ENCODE measurements around the gene LTA.

The LTA gene

GRCh38 chr6:31619805-31620585 lies 47.9 kb downstream of the LTA start:
- Histone ChIP-seq H3K9ac (ENCODE audit: low read length) (peak overlapping the region; percentile 91), H3K4me3 (ENCODE audit: low read length) (peak overlapping the region; percentile 72), H3K27ac (ENCODE audit: low read length) (peak overlapping the region; percentile 99), H3K36me3 (replicated peaks; ENCODE audit: insufficient read depth, low read length) (peaks cover 3% of the 10 kb centered on the region; the same call in 1 of the 2 replicates), H3K4me2 (ENCODE audit: low read depth, low read length) (peak overlapping the region; percentile 66), H3K4me1 (ENCODE audit: low read length) (peaks cover 9% of the 10 kb centered on the region), H3K27me3 (replicated peaks; ENCODE audit: insufficient read depth, low read length) (no peaks in the 10 kb centered on the region), H2AFZ (ENCODE audit: low read length) (peak overlapping the region; percentile 63), H3F3A (ENCODE audit: insufficient read depth, low read length) (peaks cover 8% of the 10 kb centered on the region; the same call in 1 of the 2 replicates), H3K79me2 (ENCODE audit: low read length) (peaks cover 44% of the 10 kb centered on the region), H3K9me2 (replicated peaks; ENCODE audit: insufficient read depth, low read length) (no peaks in the 10 kb centered on the region), H4K20me1 (ENCODE audit: insufficient read depth, low read length) (no peaks in the 10 kb centered on the region), H3K9me3 (replicated peaks; ENCODE audit: insufficient read depth, low read length) (no peaks in the 10 kb centered on the region)
- no peak for TF ChIP-seq CTCF (IDR thresholded peaks at IDR 0.05; ENCODE audit: low read length)
- TF ChIP-seq EZH2 (optimal IDR thresholded peaks at IDR 0.05; ENCODE audit: low read depth, low read length): no peak
- TF ChIP-seq EZH2phosphoT487 (IDR thresholded peaks at IDR 0.05; ENCODE audit: low read length): no peak
- peak; percentile 98 for DNase-seq

- Histone ChIP-seq H3K27ac (ENCODE audit: low read length) (peak within 1 kb of the TSS; percentile 99), H3K9me2 (replicated peaks; ENCODE audit: insufficient read depth, low read length) (no peaks in the 10 kb centered on the region), H3K9me3 (replicated peaks; ENCODE audit: insufficient read depth, low read length) (no peaks in the 10 kb centered on the region), H3K9ac (ENCODE audit: low read length) (peak within 1 kb of the TSS; percentile 97), H2AFZ (ENCODE audit: low read length) (peak within 1 kb of the TSS; percentile 63), H4K20me1 (ENCODE audit: insufficient read depth, low read length) (no peaks in the 10 kb centered on the region), H3K36me3 (replicated peaks; ENCODE audit: insufficient read depth, low read length) (peaks cover 4% of the 10 kb centered on the region; the same call in 1 of the 2 replicates), H3K4me2 (ENCODE audit: low read depth, low read length) (peak within 1 kb of the TSS; percentile 71), H3K4me1 (ENCODE audit: low read length) (peaks cover 8% of the 10 kb centered on the region; the same call in 1 of the 2 replicates), H3K27me3 (replicated peaks; ENCODE audit: insufficient read depth, low read length) (no peaks in the 10 kb centered on the region), H3K79me2 (ENCODE audit: low read length) (peaks cover 52% of the 10 kb centered on the region), H3F3A (ENCODE audit: insufficient read depth, low read length) (peaks cover 7% of the 10 kb centered on the region; the same call in 1 of the 2 replicates), H3K4me3 (ENCODE audit: low read length) (peak within 1 kb of the TSS; percentile 95)
- no peak for DNase-seq
- TF ChIP-seq EZH2 (optimal IDR thresholded peaks at IDR 0.05; ENCODE audit: low read depth, low read length) (no peak), CTCF (IDR thresholded peaks at IDR 0.05; ENCODE audit: low read length) (no peak), EZH2phosphoT487 (IDR thresholded peaks at IDR 0.05; ENCODE audit: low read length) (no peak)
Measured at GRCh38 chr6:31620586-31621319, 48.7 kb downstream of the LTA start, which contains the start of gene PRRC2A. Gene PRRC2A, plus strand, starts transcription at chr6:31620715. Its CDS starts 2,075 bp downstream, at chr6:31622790.

DNA sequence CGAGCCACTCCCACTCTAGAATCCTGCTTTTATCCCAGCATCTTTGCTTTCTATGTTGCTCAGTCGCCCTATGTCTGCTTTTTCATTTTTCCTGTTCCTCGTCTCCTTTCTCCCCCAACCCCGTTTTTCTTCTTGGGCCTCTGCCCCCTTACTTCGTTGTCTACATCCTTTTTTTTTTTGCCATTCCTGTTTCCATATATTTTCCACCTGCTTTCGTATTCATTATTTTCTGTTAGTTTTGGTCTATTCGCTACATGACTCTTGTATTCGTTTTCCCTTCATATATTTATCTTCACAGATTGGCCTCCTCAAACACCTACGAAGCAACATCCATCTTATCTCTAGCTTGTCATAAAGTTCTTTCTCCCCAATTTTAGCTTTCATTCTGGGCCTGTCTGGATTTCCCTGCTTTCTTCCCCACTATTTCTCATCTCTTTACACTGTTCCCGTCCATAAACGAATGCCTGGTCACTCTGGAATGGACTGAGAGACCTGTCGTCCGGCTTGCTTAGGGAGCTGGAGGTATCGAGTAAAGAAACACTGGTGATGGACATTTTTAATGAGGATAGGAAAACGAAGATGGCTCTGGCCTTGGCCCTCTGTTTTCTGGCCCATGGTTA lies 49.3 kb downstream of the LTA start:
- Histone ChIP-seq H3K4me2 (ENCODE audit: low read depth, low read length) (peak overlapping the region; percentile 71), H3K27ac (ENCODE audit: low read length) (peak overlapping the region; percentile 59; the same call in 1 of the 2 replicates), H4K20me1 (ENCODE audit: insufficient read depth, low read length) (no peaks in the 10 kb centered on the region), H3K9me2 (replicated peaks; ENCODE audit: insufficient read depth, low read length) (no peaks in the 10 kb centered on the region), H3K4me1 (ENCODE audit: low read length) (peaks cover 8% of the 10 kb centered on the region; the same call in 1 of the 2 replicates), H3K4me3 (ENCODE audit: low read length) (peak overlapping the region; percentile 95), H3K9ac (ENCODE audit: low read length) (peak overlapping the region; percentile 97), H2AFZ (ENCODE audit: low read length) (peak overlapping the region; percentile 51; the same call in 1 of the 2 replicates), H3K36me3 (replicated peaks; ENCODE audit: insufficient read depth, low read length) (peaks cover 8% of the 10 kb centered on the region; the same call in 1 of the 2 replicates), H3K79me2 (ENCODE audit: low read length) (peaks cover 59% of the 10 kb centered on the region), H3F3A (ENCODE audit: insufficient read depth, low read length) (peaks cover 7% of the 10 kb centered on the region; the same call in 1 of the 2 replicates), H3K27me3 (replicated peaks; ENCODE audit: insufficient read depth, low read length) (no peaks in the 10 kb centered on the region), H3K9me3 (replicated peaks; ENCODE audit: insufficient read depth, low read length) (no peaks in the 10 kb centered on the region)
- no peak for DNase-seq
- TF ChIP-seq EZH2phosphoT487 (IDR thresholded peaks at IDR 0.05; ENCODE audit: low read length): no peak
- TF ChIP-seq CTCF (IDR thresholded peaks at IDR 0.05; ENCODE audit: low read length): no peak
- TF ChIP-seq EZH2 (optimal IDR thresholded peaks at IDR 0.05; ENCODE audit: low read depth, low read length): no peak
